Measurements from ENCODE around the gene PA2G4.

DNA sequence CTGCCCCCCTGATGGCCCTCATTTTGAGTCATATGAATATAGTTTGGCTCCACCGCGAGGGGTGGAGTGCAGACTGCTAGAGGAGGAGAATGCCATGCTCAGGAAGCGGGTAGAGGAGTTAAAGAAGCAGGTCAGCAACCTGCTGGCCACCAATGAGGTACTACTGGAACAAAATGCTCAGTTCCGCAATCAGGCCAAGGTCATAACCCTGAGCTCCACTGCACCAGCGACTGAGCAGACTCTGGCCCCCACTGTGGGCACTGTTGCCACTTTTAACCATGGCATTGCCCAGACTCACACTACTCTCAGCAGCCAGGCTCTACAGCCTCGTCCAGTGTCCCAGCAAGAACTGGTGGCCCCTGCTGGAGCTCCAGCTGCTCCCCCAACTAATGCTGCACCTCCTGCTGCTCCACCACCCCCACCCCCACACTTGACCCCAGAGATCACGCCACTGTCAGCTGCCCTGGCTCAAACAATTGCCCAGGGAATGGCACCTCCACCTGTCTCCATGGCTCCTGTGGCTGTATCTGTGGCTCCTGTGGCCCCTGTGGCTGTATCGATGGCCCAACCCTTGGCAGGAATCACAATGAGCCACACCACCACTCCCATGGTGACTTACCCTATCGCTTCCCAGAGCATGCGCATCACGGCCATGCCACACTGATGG, 17.0 kb downstream of the PA2G4 start:
- TF ChIP-seq, protein P1, sequence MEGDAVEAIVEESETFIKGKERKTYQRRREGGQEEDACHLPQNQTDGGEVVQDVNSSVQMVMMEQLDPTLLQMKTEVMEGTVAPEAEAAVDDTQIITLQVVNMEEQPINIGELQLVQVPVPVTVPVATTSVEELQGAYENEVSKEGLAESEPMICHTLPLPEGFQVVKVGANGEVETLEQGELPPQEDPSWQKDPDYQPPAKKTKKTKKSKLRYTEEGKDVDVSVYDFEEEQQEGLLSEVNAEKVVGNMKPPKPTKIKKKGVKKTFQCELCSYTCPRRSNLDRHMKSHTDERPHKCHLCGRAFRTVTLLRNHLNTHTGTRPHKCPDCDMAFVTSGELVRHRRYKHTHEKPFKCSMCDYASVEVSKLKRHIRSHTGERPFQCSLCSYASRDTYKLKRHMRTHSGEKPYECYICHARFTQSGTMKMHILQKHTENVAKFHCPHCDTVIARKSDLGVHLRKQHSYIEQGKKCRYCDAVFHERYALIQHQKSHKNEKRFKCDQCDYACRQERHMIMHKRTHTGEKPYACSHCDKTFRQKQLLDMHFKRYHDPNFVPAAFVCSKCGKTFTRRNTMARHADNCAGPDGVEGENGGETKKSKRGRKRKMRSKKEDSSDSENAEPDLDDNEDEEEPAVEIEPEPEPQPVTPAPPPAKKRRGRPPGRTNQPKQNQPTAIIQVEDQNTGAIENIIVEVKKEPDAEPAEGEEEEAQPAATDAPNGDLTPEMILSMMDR (conservative IDR thresholded peaks at IDR 0.05; ENCODE audit: low read depth, low read length) = no peak
- no peak for TF ChIP-seq EZH2 (IDR thresholded peaks at IDR 0.05; ENCODE audit: low read length, unreplicated experiment)
- no peak for TF ChIP-seq EZH2phosphoT487 (IDR thresholded peaks at IDR 0.05; ENCODE audit: borderline replicate concordance, low read length)

All from PC-3 (cell line).